ENCODE measurements around the gene S100A3.

DNA sequence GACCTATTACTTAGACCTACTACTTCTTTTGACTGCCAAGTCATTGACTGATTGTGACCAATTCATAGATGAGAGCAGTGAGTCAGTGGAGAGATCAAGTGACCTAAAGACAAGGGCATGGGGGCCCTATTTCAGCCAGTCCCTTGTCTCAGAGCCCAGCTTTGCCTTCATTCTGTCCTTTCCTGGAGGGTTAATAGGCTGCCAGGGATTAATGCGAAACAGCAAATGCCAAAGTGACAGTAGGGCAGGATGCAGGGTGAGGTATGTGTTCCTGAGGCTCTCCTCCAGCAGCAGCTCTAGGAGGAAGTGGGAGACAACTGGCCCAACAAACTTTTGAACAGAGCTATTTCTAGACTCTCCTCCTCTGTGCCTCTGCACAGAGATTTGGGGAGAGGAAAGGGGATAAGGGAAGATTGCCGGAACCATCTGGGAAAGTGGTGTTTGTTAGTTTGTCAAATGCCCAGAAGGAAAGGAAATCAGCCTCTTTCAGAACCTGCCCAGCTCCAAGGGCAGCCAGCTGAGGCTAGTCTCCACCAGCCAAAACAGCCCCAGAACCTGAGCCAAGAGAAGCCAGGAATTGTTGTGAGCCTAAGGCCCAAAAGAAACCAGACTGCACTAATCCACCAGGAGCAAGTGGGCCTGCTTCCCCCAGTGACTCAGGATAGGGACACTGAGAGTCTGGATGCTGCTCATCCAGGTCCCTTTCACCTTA is 4.9 kb upstream of the S100A3 start:
- no peak for TF ChIP-seq ZNF274 (IDR thresholded peaks at IDR 0.05; ENCODE audit: low read depth, low read length)
- no peak for TF ChIP-seq YY1 (IDR thresholded peaks at IDR 0.05; ENCODE audit: insufficient read depth, insufficient read length)
- TF ChIP-seq SUZ12 (IDR thresholded peaks at IDR 0.05; ENCODE audit: extremely low read depth, insufficient read depth, insufficient read length), result no peak

Measured in NT2/D1 (cell line).